Immature natural killer cell (primary cell): ENCODE results near the gene RAB7B. TPM values are rescaled to one million over a fixed set of nuclear protein-coding genes. Genes with fewer than 3 reads are reported as not detected.

Experiments
- DNase-seq, 3 donors: peaks; one replicate each; pipeline ENCODE4 v3.0.0; 2022; ENCODE audit warnings: mixed read lengths in 1 of 3
- H3K27ac Mint-ChIP-seq, 6 donors: one replicate each; pipeline ENCODE4 v1.8.0; 2020; ENCODE audit warnings: mixed read lengths in 6 of 6, mild to moderate bottlenecking in 5 of 6, inconsistent platforms in 4 of 6, moderate library complexity in 3 of 6
- H3K27me3 Mint-ChIP-seq, 3 donors: one replicate each; pipeline ENCODE4 v1.8.0; 2020 to 2021; ENCODE audit warnings: low read depth in 3 of 3, mild to moderate bottlenecking in 3 of 3, mixed read lengths in 3 of 3, moderate library complexity in 3 of 3, inconsistent platforms in 1 of 3
- H3K36me3 Mint-ChIP-seq, 3 donors: one replicate each; pipeline ENCODE4 v1.8.0; 2020; ENCODE audit warnings: mixed read lengths in 3 of 3, inconsistent platforms in 2 of 3, mild to moderate bottlenecking in 2 of 3
- H3K4me1 Mint-ChIP-seq, 2 donors: one replicate each; pipeline ENCODE4 v1.8.0; 2020; ENCODE audit warnings: inconsistent platforms in 2 of 2, mild to moderate bottlenecking in 2 of 2, mixed read lengths in 2 of 2, moderate library complexity in 1 of 2
- H3K4me3 Mint-ChIP-seq, 5 donors: one replicate each; pipeline ENCODE4 v1.8.0; 2020; ENCODE audit warnings: mild to moderate bottlenecking in 5 of 5, mixed read lengths in 5 of 5, inconsistent platforms in 3 of 5, moderate library complexity in 3 of 5
- H3K9me3 Mint-ChIP-seq, 6 donors: one replicate each; pipeline ENCODE4 v1.8.0; 2020; ENCODE audit warnings: mild to moderate bottlenecking in 6 of 6, mixed read lengths in 6 of 6, inconsistent platforms in 4 of 6, moderate library complexity in 3 of 6
- polyA plus RNA-seq, 3 donors: library from polyadenylated mRNA; unstranded; fragments of 300-500 nt; fragmentation: Illumina TruSeq; gene quantifications; one replicate each; pipeline ENCODE4 v1.2.3, GENCODE V29; 2021

Gene RAB7B
- polyA plus RNA-seq, 3 donors from 2014 or later, result 0.07 TPM; not detected in 2

DNA sequence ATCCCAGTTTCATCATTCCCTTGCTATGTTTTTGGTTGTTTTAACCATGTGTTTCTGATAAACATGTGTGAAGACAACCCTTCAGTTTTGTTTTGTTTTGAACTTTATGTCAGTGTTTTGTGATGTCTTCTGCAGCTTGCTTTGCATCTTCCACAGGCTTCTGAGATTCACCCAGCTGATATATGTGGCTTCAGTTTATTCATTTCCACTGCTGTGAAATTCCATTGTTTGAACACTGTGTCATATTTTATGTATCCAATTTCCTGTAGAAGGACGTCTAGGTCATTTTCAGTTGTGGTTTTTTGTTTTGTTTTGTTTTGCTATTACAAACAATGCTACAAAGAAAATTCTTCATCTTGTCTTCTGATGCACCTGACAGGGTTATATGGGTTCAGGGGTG lies 32.7 kb downstream of the RAB7B start:
- H3K27ac Mint-ChIP-seq, result no peak overlapping the region
- H3K4me3 Mint-ChIP-seq, result no peak overlapping the region
- H3K36me3 Mint-ChIP-seq, result no peaks in the 10 kb centered on the region
- H3K4me1 Mint-ChIP-seq, result no peaks in the 10 kb centered on the region
- DNase-seq, result no peak
- peaks cover 0 to 6% (median 5%) of the 10 kb centered on the region in 3 donors for H3K27me3 Mint-ChIP-seq
- H3K9me3 Mint-ChIP-seq, result no peaks in the 10 kb centered on the region

DNA sequence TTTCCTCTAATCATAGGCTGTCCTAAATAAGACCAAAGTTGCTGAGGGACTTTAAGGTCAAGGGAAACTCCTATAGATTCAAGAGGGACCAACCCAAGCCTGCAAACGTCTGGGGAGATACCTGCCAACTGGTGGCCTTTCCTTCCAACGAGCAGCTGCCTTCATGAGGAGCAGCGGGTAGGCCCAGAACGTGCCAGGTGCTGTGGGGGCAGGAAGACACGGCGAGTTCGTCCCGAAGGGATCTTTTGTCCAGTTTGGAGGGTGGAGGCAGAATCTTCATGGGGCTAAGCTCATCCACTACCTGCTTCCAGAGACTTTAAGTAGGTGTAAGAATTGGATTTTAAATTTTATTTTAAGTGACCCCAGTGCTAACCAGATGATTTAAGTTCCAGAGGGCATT lies 34.0 kb downstream of the RAB7B start:
- Mint-ChIP-seq H3K36me3 (no peaks in the 10 kb centered on the region), H3K9me3 (peaks cover 0 to 2% (median 0%) of the 10 kb centered on the region in 6 donors), H3K4me3 (no peak overlapping the region), H3K27ac (no peak overlapping the region), H3K4me1 (no peaks in the 10 kb centered on the region), H3K27me3 (peaks cover 0 to 4% (median 4%) of the 10 kb centered on the region in 3 donors)
- DNase-seq, result no peak

DNA sequence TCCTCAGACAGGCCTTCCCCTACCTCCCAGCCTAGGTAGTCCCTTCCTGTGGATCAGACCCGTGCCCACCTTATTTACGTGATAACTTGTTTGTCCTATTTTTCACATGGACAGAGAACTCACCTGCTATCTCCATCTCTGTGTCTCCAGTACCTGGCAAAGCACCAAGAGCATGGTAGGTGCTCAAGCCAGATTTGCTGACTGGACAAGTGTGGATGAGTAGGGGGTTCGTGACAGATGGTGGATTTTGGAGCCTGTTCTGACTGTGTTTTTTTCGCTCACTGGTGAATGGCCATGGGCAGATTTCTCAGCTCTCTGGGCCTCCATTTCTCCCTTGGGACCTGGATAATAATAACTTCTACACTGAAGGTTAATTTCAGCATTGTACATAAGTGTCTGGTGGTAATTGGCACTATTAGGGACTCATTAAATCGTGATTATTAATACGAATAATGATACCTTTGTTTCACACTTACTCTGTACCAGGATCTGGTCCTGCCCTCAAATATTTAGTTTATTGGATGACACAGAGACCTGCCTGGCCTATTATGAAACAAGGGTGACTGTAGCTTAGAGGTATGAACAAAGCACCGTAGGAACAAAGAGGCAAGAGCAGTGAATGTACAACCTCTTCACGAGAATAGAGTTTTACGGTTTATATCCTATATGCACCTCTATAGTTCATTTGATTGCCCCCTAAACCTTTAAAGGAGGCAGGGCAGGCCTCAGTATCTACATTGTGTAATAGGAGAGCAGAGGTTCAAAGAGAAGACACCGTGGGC lies 35.5 kb downstream of the RAB7B start:
- no peaks in the 10 kb centered on the region for H3K36me3 Mint-ChIP-seq
- H3K27ac Mint-ChIP-seq, result no peak overlapping the region
- DNase-seq, result no peak
- H3K4me1 Mint-ChIP-seq, result no peaks in the 10 kb centered on the region
- peaks cover 0 to 4% (median 4%) of the 10 kb centered on the region in 3 donors for H3K27me3 Mint-ChIP-seq
- peaks cover 0 to 2% (median 0%) of the 10 kb centered on the region in 6 donors for H3K9me3 Mint-ChIP-seq
- no peak overlapping the region for H3K4me3 Mint-ChIP-seq

DNA sequence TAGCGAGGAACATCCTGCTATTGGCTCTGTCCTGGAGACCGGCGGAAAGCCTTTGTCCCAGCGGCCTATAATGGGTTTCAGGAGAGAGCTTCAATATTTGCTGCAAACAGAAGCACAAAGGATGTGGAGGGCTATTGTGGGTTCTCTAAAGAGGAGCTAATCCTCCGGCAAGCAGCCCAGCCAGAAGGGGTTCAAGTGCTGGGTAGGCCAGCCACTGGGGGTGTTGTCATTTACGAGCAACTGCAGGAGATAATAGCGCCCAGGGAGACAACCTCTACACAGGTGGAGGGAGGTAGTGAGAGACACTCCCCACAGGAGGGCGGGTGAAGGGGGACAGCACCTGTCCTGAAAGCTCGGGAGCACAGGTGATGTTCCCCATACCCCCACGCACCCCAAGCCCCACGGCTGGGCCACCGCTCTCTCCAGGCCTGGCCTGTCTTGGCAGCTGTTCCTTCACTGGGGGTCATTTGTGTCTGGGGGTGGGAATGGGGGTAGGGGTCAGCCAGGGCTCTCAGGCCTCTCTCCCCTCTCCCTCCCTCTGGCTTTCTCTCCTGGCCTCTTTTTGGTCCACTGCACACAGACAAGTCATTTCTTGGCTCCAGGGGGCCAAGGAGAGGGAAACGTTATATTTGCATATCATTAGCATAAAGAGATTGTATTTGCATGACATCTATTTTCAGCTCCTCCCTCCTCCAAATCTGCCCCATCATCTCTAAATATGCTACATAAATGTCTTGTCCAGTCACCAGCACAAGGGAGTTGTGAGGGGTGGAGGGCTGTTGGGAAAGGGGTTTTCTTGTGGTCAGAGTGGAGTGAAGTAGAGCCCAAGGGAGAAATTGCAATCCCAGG lies 37.9 kb downstream of the RAB7B start:
- Mint-ChIP-seq H3K9me3 (peaks cover 0 to 2% (median 0%) of the 10 kb centered on the region in 6 donors), H3K27me3 (peaks cover 2 to 6% (median 4%) of the 10 kb centered on the region in 3 donors), H3K4me1 (no peaks in the 10 kb centered on the region), H3K36me3 (no peaks in the 10 kb centered on the region), H3K27ac (no peak overlapping the region), H3K4me3 (no peak overlapping the region)
- no peak for DNase-seq

DNA sequence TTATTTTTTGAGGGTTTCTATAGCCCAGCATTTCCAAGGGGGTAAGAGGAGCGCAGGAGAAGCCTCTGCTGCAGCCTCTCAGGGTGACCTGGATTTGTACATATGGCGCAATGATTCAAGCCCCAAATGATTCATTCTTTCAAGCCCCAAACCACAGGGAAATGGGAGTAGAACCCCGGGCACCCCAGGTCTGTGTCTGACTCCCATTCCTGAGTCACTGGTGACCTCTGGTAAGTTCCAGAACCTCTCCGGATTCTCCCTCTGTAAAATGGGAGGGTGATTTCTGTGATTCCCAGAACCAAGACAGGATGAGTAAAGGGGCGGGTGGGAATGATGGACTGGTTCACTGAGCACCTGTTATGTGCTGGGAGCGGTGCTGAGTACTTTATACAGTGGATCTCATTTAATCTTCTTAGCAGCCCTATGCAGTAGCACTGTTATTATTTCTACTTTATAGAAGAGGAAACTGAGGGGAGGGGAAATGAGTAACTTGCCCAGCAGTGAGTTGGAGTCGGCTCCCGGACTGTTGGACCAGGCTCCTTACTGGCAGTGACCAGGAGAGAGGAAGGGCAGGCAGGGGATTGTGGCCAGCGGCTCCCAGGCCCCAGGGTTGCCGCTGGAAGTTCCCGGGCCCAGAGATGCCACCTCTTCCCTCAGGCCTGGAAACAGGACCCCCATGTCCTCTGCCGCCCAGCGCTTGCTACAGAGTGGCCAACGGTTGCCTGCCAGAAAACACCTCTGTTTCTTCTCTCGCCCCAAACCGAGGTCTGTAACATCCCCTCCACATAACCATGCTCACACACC lies 39.6 kb downstream of the RAB7B start:
- Mint-ChIP-seq H3K4me3 (no peak overlapping the region), H3K36me3 (no peaks in the 10 kb centered on the region), H3K4me1 (no peaks in the 10 kb centered on the region), H3K27ac (no peak overlapping the region), H3K27me3 (peaks cover 4 to 8% (median 6%) of the 10 kb centered on the region in 3 donors), H3K9me3 (peaks cover 0 to 2% (median 0%) of the 10 kb centered on the region in 6 donors)
- DNase-seq, result no peak

DNA sequence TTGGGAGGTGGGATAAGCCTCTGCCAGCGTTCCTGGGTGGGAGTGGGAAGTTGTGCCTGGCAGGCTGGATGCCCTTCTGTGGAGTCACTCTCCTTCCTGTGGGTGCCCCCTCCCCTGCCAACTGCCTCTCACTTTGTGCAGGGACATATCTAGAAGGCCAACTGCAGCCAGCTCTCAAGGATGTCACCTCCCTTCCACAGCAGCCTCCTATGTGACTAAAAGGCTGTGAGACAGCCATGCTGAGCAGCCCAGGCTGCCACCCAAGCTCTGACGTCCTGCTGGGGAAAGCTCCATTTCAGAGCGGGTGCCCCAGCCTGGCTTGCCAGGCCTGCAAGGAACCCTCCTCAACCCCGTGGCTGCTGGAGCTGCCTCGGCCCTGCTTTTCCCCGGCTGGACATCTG lies 40.4 kb downstream of the RAB7B start:
- Mint-ChIP-seq H3K4me3 (no peak overlapping the region), H3K27ac (no peak overlapping the region), H3K27me3 (peaks cover 4 to 8% (median 6%) of the 10 kb centered on the region in 3 donors), H3K4me1 (no peaks in the 10 kb centered on the region), H3K9me3 (peaks cover 0 to 2% (median 0%) of the 10 kb centered on the region in 6 donors), H3K36me3 (no peaks in the 10 kb centered on the region)
- no peak for DNase-seq

DNA sequence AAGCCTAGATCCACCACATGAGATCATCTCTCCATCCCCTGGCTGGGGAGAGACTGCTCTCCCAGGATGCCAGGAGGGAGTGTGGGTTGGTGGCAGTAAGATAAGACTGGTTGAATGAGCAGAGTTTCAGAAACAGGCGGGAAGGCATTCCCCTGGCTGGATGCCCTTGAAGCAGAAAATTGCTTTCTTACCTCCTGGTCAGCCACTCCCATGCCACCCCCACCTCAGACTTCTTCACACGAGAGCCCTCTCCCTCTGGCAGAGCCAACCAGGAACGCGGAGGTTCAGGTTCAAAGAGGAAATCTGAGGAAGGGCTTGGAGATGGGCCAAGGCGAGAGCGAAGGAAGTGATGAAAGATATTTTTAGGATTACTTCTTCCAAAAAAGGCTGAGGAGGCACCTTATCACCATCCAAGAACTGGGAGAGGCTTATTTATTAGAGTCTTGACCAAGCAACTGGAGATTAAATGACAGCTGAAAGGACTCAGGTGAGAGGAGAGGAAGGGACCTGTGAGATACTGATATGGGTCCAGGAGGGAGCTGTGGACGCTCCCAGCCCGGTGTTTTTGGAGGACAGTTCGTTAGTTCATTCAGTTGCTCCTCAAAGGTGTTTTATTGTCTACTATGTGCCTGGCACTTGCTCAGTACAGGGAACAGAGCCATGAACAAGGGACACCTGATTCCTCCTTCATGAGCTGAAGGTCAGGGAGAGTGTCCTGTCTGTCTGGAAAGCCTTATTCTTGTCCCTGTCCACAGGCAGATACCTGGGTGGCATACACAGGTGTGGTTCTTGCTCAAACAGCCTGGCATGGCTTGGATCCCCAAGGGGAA lies 41.0 kb downstream of the RAB7B start:
- DNase-seq, result no peak
- peaks cover 0 to 2% (median 0%) of the 10 kb centered on the region in 6 donors for H3K9me3 Mint-ChIP-seq
- H3K4me1 Mint-ChIP-seq, result no peaks in the 10 kb centered on the region
- H3K27ac Mint-ChIP-seq, result no peak overlapping the region
- H3K27me3 Mint-ChIP-seq, result peaks cover 3 to 8% (median 4%) of the 10 kb centered on the region in 3 donors
- H3K36me3 Mint-ChIP-seq, result no peaks in the 10 kb centered on the region
- H3K4me3 Mint-ChIP-seq, result no peak overlapping the region

DNA sequence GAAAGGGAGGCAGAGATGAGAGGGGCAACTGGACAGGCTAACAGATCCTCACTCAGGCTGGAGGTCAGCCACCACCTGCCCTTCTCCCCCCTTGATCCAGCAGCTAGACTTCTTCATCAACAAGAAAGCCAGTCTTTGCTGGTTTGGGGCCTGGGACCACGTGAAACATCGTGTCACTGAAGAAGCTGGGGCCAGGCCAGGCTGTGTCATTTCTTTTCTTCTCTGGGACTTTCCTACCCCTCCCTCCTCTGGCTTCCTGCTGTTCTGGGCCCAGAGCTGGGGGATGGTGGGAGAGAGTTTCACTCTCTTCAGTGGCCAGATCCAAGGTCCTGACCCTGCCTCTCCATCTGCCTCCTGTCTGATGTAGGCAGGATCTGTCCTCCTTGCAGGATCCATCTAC lies 41.8 kb downstream of the RAB7B start:
- no peak overlapping the region for H3K27ac Mint-ChIP-seq
- peaks cover 4 to 8% (median 5%) of the 10 kb centered on the region in 3 donors for H3K27me3 Mint-ChIP-seq
- no peak for DNase-seq
- no peaks in the 10 kb centered on the region for H3K36me3 Mint-ChIP-seq
- H3K4me1 Mint-ChIP-seq, result no peaks in the 10 kb centered on the region
- H3K4me3 Mint-ChIP-seq, result no peak overlapping the region
- peaks cover 0 to 2% (median 0%) of the 10 kb centered on the region in 6 donors for H3K9me3 Mint-ChIP-seq

DNA sequence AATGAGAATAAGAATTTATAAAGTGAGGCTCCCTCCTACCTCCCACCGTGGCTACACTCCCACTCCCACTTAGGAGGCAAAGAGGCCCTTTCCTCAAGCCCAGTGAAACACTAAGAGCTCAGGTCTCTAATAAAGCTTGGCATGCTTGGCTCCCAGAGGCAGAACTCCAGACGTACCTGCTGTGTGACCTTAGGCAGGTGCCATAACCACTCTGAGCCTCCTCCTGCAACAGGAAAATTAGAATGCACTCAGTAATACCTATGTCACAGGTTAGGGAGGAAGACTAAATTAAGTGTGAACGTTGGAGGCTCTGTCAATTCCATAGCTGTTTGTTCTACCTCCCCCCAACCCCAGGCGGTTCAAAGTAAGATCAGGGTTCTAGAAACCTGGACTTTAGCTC lies 43.4 kb downstream of the RAB7B start:
- H3K36me3 Mint-ChIP-seq, result no peaks in the 10 kb centered on the region
- peak overlapping the region in 1 of 6 donors; percentile 28 for H3K27ac Mint-ChIP-seq
- no peak for DNase-seq
- H3K4me1 Mint-ChIP-seq, result no peaks in the 10 kb centered on the region
- no peaks in the 10 kb centered on the region for H3K9me3 Mint-ChIP-seq
- no peak overlapping the region for H3K4me3 Mint-ChIP-seq
- peaks cover 4 to 8% (median 6%) of the 10 kb centered on the region in 3 donors for H3K27me3 Mint-ChIP-seq

DNA sequence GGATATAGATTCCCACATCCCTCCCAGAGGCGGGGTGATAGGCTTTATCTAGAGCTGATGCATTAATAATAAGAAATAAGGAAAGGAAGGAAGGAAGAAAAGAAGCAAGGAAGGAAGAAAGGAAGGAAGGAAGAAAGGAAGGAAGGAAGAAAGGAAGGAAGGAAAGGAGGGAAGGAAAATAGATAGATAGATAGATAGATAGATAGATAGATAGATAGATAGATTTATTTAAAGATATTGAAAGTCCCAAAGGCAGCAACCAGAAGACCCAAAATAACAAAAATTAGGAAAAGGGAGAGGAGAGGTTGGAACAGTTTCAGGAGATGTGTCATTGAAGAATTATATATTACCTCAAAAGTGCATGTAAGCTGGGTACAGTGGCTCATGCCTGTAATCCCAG lies 47.7 kb downstream of the RAB7B start:
- Mint-ChIP-seq H3K27me3 (peaks cover 3 to 11% (median 4%) of the 10 kb centered on the region in 3 donors), H3K4me1 (no peaks in the 10 kb centered on the region), H3K36me3 (no peaks in the 10 kb centered on the region), H3K4me3 (no peak overlapping the region), H3K9me3 (no peaks in the 10 kb centered on the region), H3K27ac (no peak overlapping the region)
- no peak for DNase-seq

DNA sequence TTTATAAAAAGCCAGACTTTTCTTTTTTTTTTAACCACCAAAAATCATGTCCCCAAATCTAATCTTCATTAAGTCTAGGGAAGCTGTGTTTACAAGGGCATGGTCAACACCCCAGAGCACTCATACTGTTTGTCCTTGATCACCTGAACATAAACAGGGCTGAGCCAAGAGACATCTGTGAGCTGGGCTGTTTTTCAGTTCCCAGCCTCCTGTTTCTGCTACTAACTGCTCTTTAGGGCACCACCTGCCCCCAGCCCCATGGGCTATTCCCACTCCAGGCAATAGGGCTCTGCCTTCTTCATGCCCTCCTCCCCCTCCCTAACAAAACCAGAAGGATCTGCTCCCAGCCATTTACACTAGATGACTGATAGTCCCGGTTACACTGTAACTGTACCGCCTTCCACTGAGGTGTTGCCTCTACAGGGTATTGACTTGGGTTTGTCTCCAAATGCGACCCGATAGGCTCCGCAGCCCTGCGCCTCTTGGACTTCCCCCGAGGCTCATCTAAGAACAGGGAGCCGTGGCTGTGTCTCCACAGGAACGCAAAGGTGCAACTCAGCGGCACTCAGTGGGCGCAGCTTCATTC lies 48.3 kb downstream of the RAB7B start:
- Mint-ChIP-seq H3K36me3 (no peaks in the 10 kb centered on the region), H3K9me3 (no peaks in the 10 kb centered on the region), H3K4me3 (no peak overlapping the region), H3K27ac (no peak overlapping the region), H3K4me1 (no peaks in the 10 kb centered on the region), H3K27me3 (peaks cover 3 to 9% (median 4%) of the 10 kb centered on the region in 3 donors)
- DNase-seq, result no peak

DNA sequence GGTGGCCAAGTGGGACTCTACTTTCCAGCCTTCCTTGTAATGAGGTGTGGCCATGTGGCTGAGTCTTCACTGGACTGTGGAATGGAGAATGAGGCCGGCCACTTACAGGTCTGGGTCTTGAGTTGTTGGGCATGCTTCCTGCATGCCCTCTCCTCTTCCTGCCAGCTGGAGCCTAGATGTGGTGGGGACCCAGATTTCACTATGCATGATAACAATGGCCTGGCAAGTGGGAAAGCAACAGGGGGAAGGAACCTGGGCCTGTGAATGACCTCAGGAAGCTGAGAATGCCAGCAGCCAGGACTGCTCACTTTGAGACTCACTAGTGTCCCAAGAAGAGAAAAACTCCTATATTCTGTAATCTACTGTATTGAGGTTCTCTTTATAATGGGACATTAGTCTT lies 51.4 kb downstream of the RAB7B start:
- no peak for DNase-seq
- no peak overlapping the region for H3K4me3 Mint-ChIP-seq
- H3K27ac Mint-ChIP-seq, result no peak overlapping the region
- peaks cover 2 to 7% (median 2%) of the 10 kb centered on the region in 3 donors for H3K27me3 Mint-ChIP-seq
- no peaks in the 10 kb centered on the region for H3K4me1 Mint-ChIP-seq
- no peaks in the 10 kb centered on the region for H3K9me3 Mint-ChIP-seq
- no peaks in the 10 kb centered on the region for H3K36me3 Mint-ChIP-seq
